HL-60/S4 treated with phorbol 12-myristate 13-acetate at 8.2 ng/mL for 4 days and 3 days (cell line): Measurements from ENCODE around the gene ZSCAN1.

ENCODE experiments used
- in situ Hi-C: fragments of 300-500 bp; cut with MboI; formaldehyde crosslinking; loops from 2 replicates; pipeline ENCODE4 v1.15.0; 2022; ENCODE audit warnings: low sequenced_read_pairs

ZSCAN1 gene

GRCh38 chr19:58040751-58041525 lies 7.1 kb downstream of the ZSCAN1 start:
- in situ Hi-C loops: no loop called here

- in situ Hi-C loops: no loop called here
These were observed 8.9 kb downstream of the ZSCAN1 start for GRCh38 chr19:58042495-58043340.

GRCh38 chr19:58044391-58044790 lies 10.6 kb downstream of the ZSCAN1 start:
- in situ Hi-C loops: no loop called here

- in situ Hi-C loops: no loop called here
These were observed 11.1 kb downstream of the ZSCAN1 start for GRCh38 chr19:58044886-58045285.

GRCh38 chr19:58045411-58046050 lies 11.7 kb downstream of the ZSCAN1 start:
- in situ Hi-C loops: no loop called here

- in situ Hi-C loops: no loop called here
These were observed 13.0 kb downstream of the ZSCAN1 start for GRCh38 chr19:58046856-58047255.

GRCh38 chr19:58047672-58048071 lies 13.8 kb downstream of the ZSCAN1 start:
- in situ Hi-C loops: no loop called here

GRCh38 chr19:58052256-58052655 lies 18.4 kb downstream of the ZSCAN1 start:
- in situ Hi-C loops: no loop called here

GRCh38 chr19:58053480-58054156 lies 19.8 kb downstream of the ZSCAN1 start:
- in situ Hi-C loops: no loop called here

GRCh38 chr19:58054901-58055874 lies 21.4 kb downstream of the ZSCAN1 start:
- in situ Hi-C loops: no loop called here

- in situ Hi-C loops: no loop called here
These were observed 22.4 kb downstream of the ZSCAN1 start for GRCh38 chr19:58056261-58056660.

GRCh38 chr19:58056861-58057260 lies 23.0 kb downstream of the ZSCAN1 start:
- in situ Hi-C loops: no loop called here

- in situ Hi-C loops: no loop called here
These were observed 24.6 kb downstream of the ZSCAN1 start for GRCh38 chr19:58058467-58058866.

GRCh38 chr19:58059003-58059670 lies 25.3 kb downstream of the ZSCAN1 start, which contains the start of gene ZNF135:
ZNF135 (plus strand) TSS chr19:58059282; CDS start chr19:58060003, 721 bp downstream.
- in situ Hi-C loops: no loop called here

- in situ Hi-C loops: no loop called here
These were observed 25.9 kb downstream of the ZSCAN1 start for GRCh38 chr19:58059671-58060078.

- in situ Hi-C loops: no loop called here
These were observed 26.4 kb downstream of the ZSCAN1 start for GRCh38 chr19:58060231-58060630.

GRCh38 chr19:58063712-58064111 lies 29.9 kb downstream of the ZSCAN1 start:
- in situ Hi-C loops: no loop called here

- in situ Hi-C loops: no loop called here
These were observed 33.6 kb downstream of the ZSCAN1 start for GRCh38 chr19:58067240-58067912.

GRCh38 chr19:58079792-58080191 lies 46.0 kb downstream of the ZSCAN1 start:
- in situ Hi-C loops: no loop called here
